Muscle layer of duodenum (tissue), 2 donors: ENCODE results near the gene AKAP17A.
A peak's percentile ranks its signal among the peaks of the same experiment; 100 is the strongest.
"Not testable (repeated sequence)": the region's sequence is repeated elsewhere in the genome, so short reads cannot be mapped to it uniquely, and the experiment has no call there.

Experiments
- H3K27ac ChIP-seq: one replicate; pipeline ENCODE4 v1.7.0; 2013; ENCODE audit warnings: mild to moderate bottlenecking, low read length
- H3K27me3 ChIP-seq: one replicate; pipeline ENCODE4 v1.7.0; 2013; ENCODE audit warnings: low read depth, mild to moderate bottlenecking, control low read depth, low read length
- H3K36me3 ChIP-seq, 2 donors: one replicate each; pipeline ENCODE4 v1.7.0; 2013; ENCODE audit warnings: low read length in 2 of 2, control low read depth in 1 of 2, mild to moderate bottlenecking in 1 of 2; ENCODE audit not compliant: insufficient read depth in 2 of 2, control insufficient read depth in 1 of 2
- H3K4me1 ChIP-seq, 2 donors: one replicate each; pipeline ENCODE4 v1.7.0; 2013; ENCODE audit warnings: low read length in 2 of 2, mild to moderate bottlenecking in 2 of 2, control low read depth in 1 of 2, moderate library complexity in 1 of 2; ENCODE audit not compliant: insufficient read depth in 2 of 2, control insufficient read depth in 1 of 2
- H3K4me3 ChIP-seq, 2 donors: one replicate each; pipeline ENCODE4 v1.7.0; 2013; ENCODE audit warnings: low read length in 2 of 2, low read depth in 1 of 2, mild to moderate bottlenecking in 1 of 2
- H3K9me3 ChIP-seq, 2 donors: one replicate each; pipeline ENCODE4 v1.7.0; 2013; ENCODE audit warnings: low read length in 2 of 2, control low read depth in 1 of 2, mild to moderate bottlenecking in 1 of 2; ENCODE audit not compliant: control insufficient read depth in 1 of 2
- donor health status: healthy.

Gene AKAP17A

GRCh38 chrX:1591102-1591862, at the start of gene AKAP17A:
Gene AKAP17A, plus strand, starts transcription at chrX:1591604. Its CDS starts 1,859 bp downstream, at chrX:1593463.
- H3K4me3 ChIP-seq = peak within 1 kb of the TSS; percentile 74 to 97
- peaks cover 0 to 18% of the 10 kb centered on the region in 2 donors for H3K4me1 ChIP-seq
- peak within 1 kb of the TSS; percentile 60 for H3K27ac ChIP-seq
- no peaks in the 10 kb centered on the region for H3K27me3 ChIP-seq
- no peaks in the 10 kb centered on the region for H3K9me3 ChIP-seq
- peaks cover 23 to 26% of the 10 kb centered on the region in 2 donors for H3K36me3 ChIP-seq

GRCh38 chrX:1542994-1543725, 48.2 kb upstream of the AKAP17A start:
- Histone ChIP-seq H3K27me3 (no peaks in the 10 kb centered on the region), H3K27ac (no peak overlapping the region), H3K4me1 (no peaks in the 10 kb centered on the region), H3K36me3 (no peaks in the 10 kb centered on the region), H3K4me3 (no peak overlapping the region), H3K9me3 (peaks cover 0 to 4% of the 10 kb centered on the region in 2 donors)

- Histone ChIP-seq H3K36me3 (no peaks in the 10 kb centered on the region), H3K4me1 (no peaks in the 10 kb centered on the region), H3K9me3 (peaks cover 0 to 4% of the 10 kb centered on the region in 2 donors), H3K4me3 (no peak overlapping the region), H3K27me3 (no peaks in the 10 kb centered on the region), H3K27ac (no peak overlapping the region)
Measured at GRCh38 chrX:1545776-1546408, 45.5 kb upstream of the AKAP17A start.

- Histone ChIP-seq H3K9me3 (peaks cover 0 to 4% of the 10 kb centered on the region in 2 donors), H3K27me3 (no peaks in the 10 kb centered on the region), H3K27ac (no peak overlapping the region), H3K4me1 (no peaks in the 10 kb centered on the region), H3K4me3 (no peak overlapping the region), H3K36me3 (no peaks in the 10 kb centered on the region)
Measured at GRCh38 chrX:1546691-1547251, 44.6 kb upstream of the AKAP17A start.

- Histone ChIP-seq H3K4me1 (no peaks in the 10 kb centered on the region), H3K27me3 (no peaks in the 10 kb centered on the region), H3K36me3 (no peaks in the 10 kb centered on the region)
Measured at GRCh38 chrX:1551959-1552546, 39.4 kb upstream of the AKAP17A start.

GRCh38 chrX:1554469-1555210, 36.8 kb upstream of the AKAP17A start:
- Histone ChIP-seq H3K9me3 (peaks cover 0 to 5% of the 10 kb centered on the region in 2 donors), H3K4me1 (no peaks in the 10 kb centered on the region), H3K36me3 (no peaks in the 10 kb centered on the region), H3K27me3 (no peaks in the 10 kb centered on the region), H3K27ac (no peak overlapping the region), H3K4me3 (no peak overlapping the region)

More at GRCh38 chrX:1551959-1552546, 39.4 kb upstream of the AKAP17A start:
- H3K27ac ChIP-seq = no peak overlapping the region
- no peak overlapping the region for H3K4me3 ChIP-seq
- peaks cover 0 to 5% of the 10 kb centered on the region in 2 donors for H3K9me3 ChIP-seq

- Histone ChIP-seq H3K27me3 (no peaks in the 10 kb centered on the region), H3K9me3 (peaks cover 0 to 5% of the 10 kb centered on the region in 2 donors), H3K4me1 (no peaks in the 10 kb centered on the region), H3K4me3 (no peak overlapping the region), H3K36me3 (no peaks in the 10 kb centered on the region), H3K27ac (no peak overlapping the region)
Measured at GRCh38 chrX:1555370-1555769, 36.0 kb upstream of the AKAP17A start.

- H3K4me1 ChIP-seq, H3K27ac ChIP-seq, H3K9me3 ChIP-seq, H3K4me3 ChIP-seq, H3K36me3 ChIP-seq, H3K27me3 ChIP-seq: not testable (repeated sequence)
Measured at GRCh38 chrX:1557442-1557841, 34.0 kb upstream of the AKAP17A start.

- no peak overlapping the region for H3K27ac ChIP-seq
- H3K4me3 ChIP-seq = no peak overlapping the region
- no peaks in the 10 kb centered on the region for H3K4me1 ChIP-seq
- H3K36me3 ChIP-seq = no peaks in the 10 kb centered on the region
- H3K9me3 ChIP-seq = no peaks in the 10 kb centered on the region
- H3K27me3 ChIP-seq = no peaks in the 10 kb centered on the region
Measured at GRCh38 chrX:1558761-1559468, 32.5 kb upstream of the AKAP17A start.

- no peak overlapping the region for H3K4me3 ChIP-seq
Measured at GRCh38 chrX:1561164-1561563, 30.2 kb upstream of the AKAP17A start.

More at GRCh38 chrX:1561164-1561563, 30.2 kb upstream of the AKAP17A start:
- no peak overlapping the region for H3K27ac ChIP-seq
- H3K27me3 ChIP-seq = no peaks in the 10 kb centered on the region
- H3K4me1 ChIP-seq = no peaks in the 10 kb centered on the region
- H3K36me3 ChIP-seq = no peaks in the 10 kb centered on the region
- no peaks in the 10 kb centered on the region for H3K9me3 ChIP-seq
